LNCAP (cell line): Measurements from ENCODE around the gene GPM6B.

Experiments
- CTCF ChIP-seq: fragments of 450-650 bp; IDR thresholded peaks from 2 replicates; pipeline ENCODE4 v1.5.1; 2017; ENCODE audit warnings: mild to moderate bottlenecking

The GPM6B gene

GRCh38 chrX:13754765-13755164, 62.1 kb downstream of the GPM6B start:
- no peak for TF ChIP-seq CTCF

GRCh38 chrX:13752646-13753045, 64.2 kb downstream of the GPM6B start:
- TF ChIP-seq CTCF: no peak

- TF ChIP-seq CTCF: no peak
Measured at GRCh38 chrX:13752141-13752540, 64.8 kb downstream of the GPM6B start.

- TF ChIP-seq CTCF: no peak
Measured at GRCh38 chrX:13750812-13751211, 66.1 kb downstream of the GPM6B start.

- peak; percentile 53 for TF ChIP-seq CTCF
Measured at GRCh38 chrX:13750204-13750603, 66.7 kb downstream of the GPM6B start.

GRCh38 chrX:13748486-13748885, 68.4 kb downstream of the GPM6B start:
- no peak for TF ChIP-seq CTCF

GRCh38 chrX:13747836-13748235, 69.1 kb downstream of the GPM6B start:
- peak; percentile 32; the same call in 1 of the 2 replicates for TF ChIP-seq CTCF
